Motor neuron (in vitro differentiated cells): ENCODE measurements around the gene JPH3. TPM values are rescaled to one million over a fixed set of nuclear protein-coding genes. Genes with fewer than 3 reads are reported as not detected.
A peak's percentile ranks its signal among the peaks of the same experiment; 100 is the strongest.

ENCODE experiments used
- ATAC-seq, 8 experiments: fragments of 200-7000 bp; cut with Tn5 transposase; replicated peaks in 6 of 8; 2 replicates each; pipeline ENCODE4 v1.8.0; 2021; ENCODE audit warnings: mild to moderate bottlenecking in 8 of 8, moderate library complexity in 8 of 8
- H3K27ac ChIP-seq, 2 donors: fragments of 250-450 bp; sonication (Bioruptor Pico); 2 replicates each; pipeline ENCODE4 v1.9.0; 2021; ENCODE audit warnings: antibody characterized with exemption in 2 of 2, mild to moderate bottlenecking in 2 of 2, moderate library complexity in 1 of 2
- H3K4me1 ChIP-seq, 2 donors: fragments of 250-450 bp; sonication (Bioruptor Pico); replicated peaks in 1 of 2; 2 replicates each; pipeline ENCODE4 v1.6.1; 2021; ENCODE audit warnings: antibody characterized with exemption in 2 of 2, mild to moderate bottlenecking in 2 of 2, moderate library complexity in 1 of 2
- H3K4me3 ChIP-seq, 5 donors: fragments of 250-450 bp; sonication (Bioruptor Pico); 2 replicates each; pipeline ENCODE4 v1.9.0; 2021; ENCODE audit warnings: antibody characterized with exemption in 5 of 5, mild to moderate bottlenecking in 5 of 5, moderate library complexity in 4 of 5
- WGBS, 10 experiments: fragments of 450-650 bp; shearing (Covaris generic); methylation state at CpG; one replicate each; pipeline ENCODE4 v1.0.0; 2022; 5-methylcytosine and 5-hydroxymethylcytosine counted together
- in situ Hi-C, 9 experiments: fragments of 400-800 bp; cut with MboI; loops; one replicate each; pipeline ENCODE4 v1.15.0; 2021; ENCODE audit warnings: low sequenced_read_pairs in 9 of 9, low pct_unique_long_range_greater_than_20kb in 2 of 9; ENCODE audit not compliant: unreplicated experiment in 9 of 9
- total RNA-seq, 8 experiments: library from RNA; unstranded; fragments of 300-600 nt; gene quantifications; 2 replicates each; pipeline versions ENCODE4 v1.2.3 to v1.2.4, GENCODE V29; 2022

The JPH3 gene
- total RNA-seq, 8 experiments from 2014 or later = 0.51 to 23.5 (median 12.8) TPM

GRCh38 chr16:87637357-87637756, 35.0 kb downstream of the JPH3 start:
- Histone ChIP-seq H3K4me1 (peaks cover 2 to 10% of the 10 kb centered on the region in 2 donors), H3K27ac (no peak overlapping the region), H3K4me3 (no peak overlapping the region)
- ATAC-seq = no peak
- in situ Hi-C loops = loop anchor here in 1 of 9 experiments (25.0 kb wide), 1 partner anchor 225 kb away; no protein-coding TSS in a partner anchor
- 48 to 100% (median 87%) methylated on average over 1 to 9 of the region's 13 CpGs; no CpG with 5 or more reads in 3 of the 10 experiments for WGBS, 10 experiments

GRCh38 chr16:87638736-87639135, 36.4 kb downstream of the JPH3 start:
- in situ Hi-C loops = loop anchor here in 1 of 9 experiments (25.0 kb wide), 1 partner anchor 226 kb away; no protein-coding TSS in a partner anchor
- Histone ChIP-seq H3K4me1 (peaks cover 2 to 10% of the 10 kb centered on the region in 2 donors), H3K4me3 (no peak overlapping the region), H3K27ac (no peak overlapping the region)
- WGBS, 10 experiments = 60 to 100% (median 73%) methylated on average over 1 to 5 of the region's 10 CpGs; no CpG with 5 or more reads in 5 of the 10 experiments
- no peak for ATAC-seq

DNA sequence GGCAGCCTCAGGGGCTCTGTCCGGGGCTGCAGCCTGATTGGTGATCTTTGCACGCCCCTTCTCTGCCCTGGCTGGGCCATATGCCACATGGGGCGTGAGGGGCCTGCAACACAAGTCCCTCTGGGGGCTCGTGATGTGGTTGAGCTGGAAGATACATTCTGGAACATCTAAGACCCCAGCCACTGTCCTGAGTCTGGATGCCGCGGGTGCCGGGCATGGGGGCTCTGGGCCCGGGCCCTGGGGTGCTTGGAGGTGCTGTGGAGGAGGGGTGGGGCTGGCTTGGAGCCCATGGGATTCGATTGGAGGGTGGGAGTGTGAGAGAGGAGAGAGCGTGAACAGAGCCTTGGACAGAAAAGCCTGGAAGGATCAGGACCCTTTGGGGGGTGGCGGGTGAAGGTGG, 39.4 kb downstream of the JPH3 start:
- 42 to 100% (median 50%) methylated on average over 1 to 2 of the region's 11 CpGs; no CpG with 5 or more reads in 7 of the 10 experiments for WGBS, 10 experiments
- Histone ChIP-seq H3K4me1 (peaks cover 0 to 2% of the 10 kb centered on the region in 2 donors), H3K27ac (no peak overlapping the region), H3K4me3 (no peak overlapping the region)
- ATAC-seq = no peak
- in situ Hi-C loops = loop anchor here in 1 of 9 experiments (25.0 kb wide), 1 partner anchor 229 kb away; no protein-coding TSS in a partner anchor

GRCh38 chr16:87642491-87642890, 40.2 kb downstream of the JPH3 start:
- Histone ChIP-seq H3K4me3 (no peak overlapping the region), H3K4me1 (no peaks in the 10 kb centered on the region), H3K27ac (no peak overlapping the region)
- 50 to 100% (median 64%) methylated on average over 2 to 14 of the region's 19 CpGs; no CpG with 5 or more reads in 3 of the 10 experiments for WGBS, 10 experiments
- ATAC-seq = no peak
- in situ Hi-C loops = loop anchor here in 1 of 9 experiments (25.0 kb wide), 1 partner anchor 230 kb away; no protein-coding TSS in a partner anchor

DNA sequence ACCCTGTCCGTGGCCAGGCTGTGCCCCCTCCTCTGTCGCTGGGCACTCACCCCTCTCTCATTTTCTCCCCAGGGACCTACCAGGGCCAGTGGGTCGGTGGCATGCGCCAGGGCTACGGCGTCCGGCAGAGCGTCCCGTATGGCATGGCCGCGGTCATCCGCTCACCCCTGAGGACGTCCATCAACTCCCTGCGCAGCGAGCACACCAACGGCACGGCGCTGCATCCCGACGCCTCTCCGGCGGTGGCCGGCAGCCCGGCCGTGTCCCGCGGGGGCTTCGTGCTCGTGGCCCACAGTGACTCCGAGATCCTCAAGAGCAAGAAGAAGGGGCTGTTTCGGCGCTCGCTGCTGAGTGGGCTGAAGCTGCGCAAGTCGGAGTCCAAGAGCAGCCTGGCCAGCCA, 41.9 kb downstream of the JPH3 start:
- no peak overlapping the region for H3K4me3 ChIP-seq
- 93 to 100% (median 96%) methylated on average over 2 to 11 of the region's 35 CpGs; no CpG with 5 or more reads in 7 of the 10 experiments for WGBS, 10 experiments
- H3K27ac ChIP-seq = no peak overlapping the region
- in situ Hi-C loops = loop anchor here in 1 of 9 experiments (25.0 kb wide), 1 partner anchor 232 kb away; no protein-coding TSS in a partner anchor
- ATAC-seq = no peak
- no peaks in the 10 kb centered on the region for H3K4me1 ChIP-seq

GRCh38 chr16:87644596-87644995, 42.3 kb downstream of the JPH3 start:
- no peak overlapping the region for H3K27ac ChIP-seq
- no peak overlapping the region for H3K4me3 ChIP-seq
- WGBS, 10 experiments = 90 to 100% (median 91%) methylated on average over 2 to 24 of the region's 44 CpGs; no CpG with 5 or more reads in 7 of the 10 experiments
- no peaks in the 10 kb centered on the region for H3K4me1 ChIP-seq
- ATAC-seq = no peak
- in situ Hi-C loops = loop anchor here in 1 of 9 experiments (25.0 kb wide), 1 partner anchor 232 kb away; no protein-coding TSS in a partner anchor

GRCh38 chr16:87645802-87646201, 43.5 kb downstream of the JPH3 start:
- in situ Hi-C loops = loop anchor here in 1 of 9 experiments (25.0 kb wide), 1 partner anchor 234 kb away; no protein-coding TSS in a partner anchor
- no peak for ATAC-seq

GRCh38 chr16:87647431-87648185, 45.3 kb downstream of the JPH3 start:
- Histone ChIP-seq H3K4me3 (no peak overlapping the region), H3K4me1 (no peaks in the 10 kb centered on the region), H3K27ac (no peak overlapping the region)
- ATAC-seq = peak in 3 of 8 experiments; percentile 22 to 77 (median 68)
- in situ Hi-C loops = loop anchor here in 1 of 9 experiments (25.0 kb wide), 1 partner anchor 235 kb away; no protein-coding TSS in a partner anchor
- WGBS, 10 experiments = 86 to 100% methylated on average over 4 to 12 of the region's 33 CpGs; no CpG with 5 or more reads in 8 of the 10 experiments

More at GRCh38 chr16:87645802-87646201, 43.5 kb downstream of the JPH3 start:
- 30 to 100% (median 83%) methylated on average over 1 to 4 of the region's 9 CpGs; no CpG with 5 or more reads in 6 of the 10 experiments for WGBS, 10 experiments
- H3K27ac ChIP-seq = no peak overlapping the region
- no peaks in the 10 kb centered on the region for H3K4me1 ChIP-seq
- no peak overlapping the region for H3K4me3 ChIP-seq

DNA sequence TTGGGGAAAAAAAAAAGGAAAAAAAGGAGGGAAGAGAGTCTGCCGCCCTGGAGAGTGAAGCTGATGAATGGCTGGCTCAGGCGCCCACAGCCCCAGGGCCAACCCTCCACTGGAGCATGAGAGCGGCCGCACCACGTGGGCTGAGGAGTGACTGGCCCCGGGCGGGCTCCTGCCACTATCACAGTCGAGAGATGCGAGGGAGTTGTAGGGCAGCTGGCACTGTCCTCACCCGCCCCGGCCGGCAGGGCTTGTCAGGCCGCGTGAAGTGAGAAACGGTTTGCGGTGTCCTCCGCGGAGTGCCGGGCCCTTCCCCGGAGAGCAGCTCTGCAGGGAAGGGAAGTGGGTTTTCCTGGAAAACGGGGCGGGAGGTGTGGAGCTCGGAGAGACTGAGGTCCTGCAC, 45.9 kb downstream of the JPH3 start:
- H3K27ac ChIP-seq = no peak overlapping the region
- WGBS, 10 experiments = 55 to 93% (median 78%) methylated on average over 4 to 9 of the region's 23 CpGs; no CpG with 5 or more reads in 7 of the 10 experiments
- ATAC-seq = peak in 5 of 8 experiments; percentile 32 to 77 (median 50)
- no peak overlapping the region for H3K4me3 ChIP-seq
- in situ Hi-C loops = loop anchor here in 1 of 9 experiments (25.0 kb wide), 1 partner anchor 236 kb away; no protein-coding TSS in a partner anchor
- H3K4me1 ChIP-seq = no peaks in the 10 kb centered on the region

- 33 to 89% (median 71%) methylated on average over 4 to 21 of the region's 29 CpGs; no CpG with 5 or more reads in 5 of the 10 experiments for WGBS, 10 experiments
- in situ Hi-C loops = loop anchor here in 1 of 9 experiments (25.0 kb wide), 1 partner anchor 237 kb away; no protein-coding TSS in a partner anchor
- H3K4me3 ChIP-seq = no peak overlapping the region
- no peak overlapping the region for H3K27ac ChIP-seq
- ATAC-seq = peak in 1 of 8 experiments; percentile 36
- no peaks in the 10 kb centered on the region for H3K4me1 ChIP-seq
Measured at GRCh38 chr16:87648698-87649487, 46.6 kb downstream of the JPH3 start.

GRCh38 chr16:87652386-87652785, 50.1 kb downstream of the JPH3 start:
- in situ Hi-C loops = no loop called here

GRCh38 chr16:87652799-87653198, 50.5 kb downstream of the JPH3 start:
- 50 to 100% methylated on average over 1 to 2 of the region's 6 CpGs; no CpG with 5 or more reads in 8 of the 10 experiments for WGBS, 10 experiments
- no peak for ATAC-seq
- Histone ChIP-seq H3K27ac (no peak overlapping the region), H3K4me1 (no peaks in the 10 kb centered on the region), H3K4me3 (no peak overlapping the region)
- in situ Hi-C loops = no loop called here

More at GRCh38 chr16:87652386-87652785, 50.1 kb downstream of the JPH3 start:
- H3K27ac ChIP-seq = no peak overlapping the region
- H3K4me1 ChIP-seq = no peaks in the 10 kb centered on the region
- H3K4me3 ChIP-seq = no peak overlapping the region
- no peak for ATAC-seq
- 74 to 100% (median 91%) methylated on average over 2 to 13 of the region's 17 CpGs; no CpG with 5 or more reads in 4 of the 10 experiments for WGBS, 10 experiments
